Measurements from ENCODE around the gene SYT3. TPM values are rescaled to one million over a fixed set of nuclear protein-coding genes. Genes with fewer than 3 reads are reported as not detected.
"Not testable (repeated sequence)": the region's sequence is repeated elsewhere in the genome, so short reads cannot be mapped to it uniquely, and the experiment has no call there.

SYT3 gene
- total and polyA plus RNA-seq, 2 of the 13 experiments (the other 11 are each of a cell fraction or from before 2014, with no cell fraction given) = not detected

- WGBS (ENCODE audit: low lambda C conversion rate) = 26% methylated on average over 3 of the region's 3 CpGs
- TF ChIP-seq AHDC1 (CRISPR knock-in tag; IDR thresholded peaks at IDR 0.05; ENCODE audit: borderline replicate concordance) (no peak), ZBTB46 (CRISPR knock-in tag; IDR thresholded peaks at IDR 0.05; ENCODE audit: borderline replicate concordance) (no peak), MIER2 (CRISPR knock-in tag; IDR thresholded peaks at IDR 0.05) (no peak)
- DNase-seq (ENCODE audit: low spot score) (no peak), FAIRE-seq (no peak), ATAC-seq (no peak)
- Histone ChIP-seq H3K9ac (ENCODE audit: insufficient read depth, low read depth, low read length) (no peak overlapping the region), H3K36me3 (replicated peaks in 1 of 2; ENCODE audit: control insufficient read depth in 1 of 2, insufficient read depth in 2 of 2, low read length in 2 of 2) (no peaks in the 10 kb centered on the region), H3K4me2 (ENCODE audit: low read depth, low read length) (no peak overlapping the region), H3K4me1 (ENCODE audit: insufficient read depth, low read length) (no peaks in the 10 kb centered on the region), H3K79me2 (ENCODE audit: insufficient read depth, low read length) (no peaks in the 10 kb centered on the region), H3K4me3 (replicated peaks in 1 of 3; ENCODE audit: insufficient read depth in 1 of 3, low read depth in 2 of 3, low read length in 3 of 3) (no peak overlapping the region), H2AFZ (ENCODE audit: low read length) (no peak overlapping the region), H4K20me1 (ENCODE audit: insufficient read depth, low read length) (no peaks in the 10 kb centered on the region), H3K27me3 (ENCODE audit: control insufficient read depth in 1 of 2, insufficient read depth in 2 of 2, low read length in 2 of 2) (peaks cover 0 to 9% of the 10 kb centered on the region in 2 experiments; a peak in 3 of 5 replicates), H3K27ac (ENCODE audit: extremely low read length, insufficient read depth, low read length) (no peak overlapping the region), H3K9me3 (ENCODE audit: low read length) (no peaks in the 10 kb centered on the region)
- no TSS peak for BruUV-seq (replicated peaks)
- POLR2A ChIA-PET = no interaction called here
- in situ Hi-C loops (cut with HindIII; ENCODE audit: extremely low pct_ligation_motif_present, low pct_unique_long_range_greater_than_20kb) = no loop called here
- intact Hi-C loops (cut with micrococcal nuclease; ENCODE audit: unreplicated experiment) = no loop called here
- CTCF ChIA-PET (ENCODE audit: low intra/inter-chr PET ratio, low total read pairs) = no interaction called here
Measured at GRCh38 chr19:50590191-50590590, 49.5 kb downstream of the SYT3 start.

- DNase-seq (ENCODE audit: low spot score); intact Hi-C loops (cut with micrococcal nuclease; ENCODE audit: unreplicated experiment); ATAC-seq; in situ Hi-C loops (cut with HindIII; ENCODE audit: extremely low pct_ligation_motif_present, low pct_unique_long_range_greater_than_20kb); H4K20me1 ChIP-seq (ENCODE audit: insufficient read depth, low read length); FAIRE-seq; CTCF ChIA-PET (ENCODE audit: low intra/inter-chr PET ratio, low total read pairs); H3K36me3 ChIP-seq (replicated peaks in 1 of 2; ENCODE audit: control insufficient read depth in 1 of 2, insufficient read depth in 2 of 2, low read length in 2 of 2); H3K4me1 ChIP-seq (ENCODE audit: insufficient read depth, low read length); H2AFZ ChIP-seq (ENCODE audit: low read length); H3K27me3 ChIP-seq (ENCODE audit: control insufficient read depth in 1 of 2, insufficient read depth in 2 of 2, low read length in 2 of 2); POLR2A ChIA-PET; BruUV-seq (replicated peaks); H3K9ac ChIP-seq (ENCODE audit: insufficient read depth, low read depth, low read length); H3K9me3 ChIP-seq (ENCODE audit: low read length); H3K4me3 ChIP-seq (replicated peaks in 1 of 3; ENCODE audit: insufficient read depth in 1 of 3, low read depth in 2 of 3, low read length in 3 of 3); H3K27ac ChIP-seq (ENCODE audit: extremely low read length, insufficient read depth, low read length); H3K79me2 ChIP-seq (ENCODE audit: insufficient read depth, low read length); H3K4me2 ChIP-seq (ENCODE audit: low read depth, low read length): not testable (repeated sequence)
- WGBS (ENCODE audit: low lambda C conversion rate) = 54% methylated on average over 20 of the region's 24 CpGs
Measured at GRCh38 chr19:50581795-50582660, 57.7 kb downstream of the SYT3 start.

All from HepG2 (cell line).